ENCODE measurements around the gene TULP1. TPM values are rescaled to one million over a fixed set of nuclear protein-coding genes. Genes with fewer than 3 reads are reported as not detected.

TULP1 gene
- total RNA-seq, 4 donors from 2014 or later: not detected

DNA sequence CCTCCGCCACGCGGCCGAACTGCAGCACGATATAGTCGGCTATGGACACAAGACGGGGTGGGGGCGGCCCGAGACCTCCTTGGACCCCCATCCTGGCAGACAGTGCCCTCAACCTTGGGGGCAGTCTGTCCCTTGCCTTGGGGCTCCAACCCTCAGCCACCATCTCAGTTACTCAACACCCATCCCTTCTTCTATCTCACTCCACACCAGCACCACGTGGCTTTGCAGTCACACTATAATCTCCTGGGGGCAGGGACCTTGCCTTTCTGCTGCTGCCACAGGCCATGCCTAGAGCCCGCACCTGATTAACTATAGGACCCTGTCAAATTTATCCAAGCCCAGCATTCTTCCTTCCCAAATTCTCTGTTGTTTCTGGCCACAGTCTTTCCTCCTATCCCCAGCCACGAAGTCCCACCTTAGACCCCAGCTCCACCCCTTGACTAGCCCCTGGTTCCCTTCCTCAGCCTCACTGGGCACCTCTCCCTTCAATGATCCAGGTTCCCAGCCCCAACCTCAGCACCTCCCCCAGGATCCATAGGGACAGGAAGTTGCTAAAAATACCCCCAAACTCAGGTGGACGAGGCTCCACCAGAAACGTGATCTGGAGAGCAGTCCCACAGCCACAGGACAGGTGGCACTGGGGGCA is 14.2 kb downstream of the TULP1 start:
- H3K9me3 ChIP-seq: no peaks in the 10 kb centered on the region
- H3K4me3 ChIP-seq (replicated peaks in 1 of 3): no peak overlapping the region
- TF ChIP-seq POLR2A (IDR thresholded peaks at IDR 0.05): no peak
- TF ChIP-seq, protein P1, sequence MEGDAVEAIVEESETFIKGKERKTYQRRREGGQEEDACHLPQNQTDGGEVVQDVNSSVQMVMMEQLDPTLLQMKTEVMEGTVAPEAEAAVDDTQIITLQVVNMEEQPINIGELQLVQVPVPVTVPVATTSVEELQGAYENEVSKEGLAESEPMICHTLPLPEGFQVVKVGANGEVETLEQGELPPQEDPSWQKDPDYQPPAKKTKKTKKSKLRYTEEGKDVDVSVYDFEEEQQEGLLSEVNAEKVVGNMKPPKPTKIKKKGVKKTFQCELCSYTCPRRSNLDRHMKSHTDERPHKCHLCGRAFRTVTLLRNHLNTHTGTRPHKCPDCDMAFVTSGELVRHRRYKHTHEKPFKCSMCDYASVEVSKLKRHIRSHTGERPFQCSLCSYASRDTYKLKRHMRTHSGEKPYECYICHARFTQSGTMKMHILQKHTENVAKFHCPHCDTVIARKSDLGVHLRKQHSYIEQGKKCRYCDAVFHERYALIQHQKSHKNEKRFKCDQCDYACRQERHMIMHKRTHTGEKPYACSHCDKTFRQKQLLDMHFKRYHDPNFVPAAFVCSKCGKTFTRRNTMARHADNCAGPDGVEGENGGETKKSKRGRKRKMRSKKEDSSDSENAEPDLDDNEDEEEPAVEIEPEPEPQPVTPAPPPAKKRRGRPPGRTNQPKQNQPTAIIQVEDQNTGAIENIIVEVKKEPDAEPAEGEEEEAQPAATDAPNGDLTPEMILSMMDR (IDR thresholded peaks at IDR 0.05): no peak
- no peak overlapping the region for H3K27ac ChIP-seq
- H3K27me3 ChIP-seq: no peaks in the 10 kb centered on the region
- peaks cover 6 to 35% of the 10 kb centered on the region in 2 donors for H3K4me1 ChIP-seq
- no peaks in the 10 kb centered on the region for H3K36me3 ChIP-seq
- intact Hi-C loops (cut with DNase I): no loop called here
- WGBS, 2 donors: 53 to 59% methylated on average over 10 to 11 of the region's 14 CpGs
- DNase-seq: no peak

DNA sequence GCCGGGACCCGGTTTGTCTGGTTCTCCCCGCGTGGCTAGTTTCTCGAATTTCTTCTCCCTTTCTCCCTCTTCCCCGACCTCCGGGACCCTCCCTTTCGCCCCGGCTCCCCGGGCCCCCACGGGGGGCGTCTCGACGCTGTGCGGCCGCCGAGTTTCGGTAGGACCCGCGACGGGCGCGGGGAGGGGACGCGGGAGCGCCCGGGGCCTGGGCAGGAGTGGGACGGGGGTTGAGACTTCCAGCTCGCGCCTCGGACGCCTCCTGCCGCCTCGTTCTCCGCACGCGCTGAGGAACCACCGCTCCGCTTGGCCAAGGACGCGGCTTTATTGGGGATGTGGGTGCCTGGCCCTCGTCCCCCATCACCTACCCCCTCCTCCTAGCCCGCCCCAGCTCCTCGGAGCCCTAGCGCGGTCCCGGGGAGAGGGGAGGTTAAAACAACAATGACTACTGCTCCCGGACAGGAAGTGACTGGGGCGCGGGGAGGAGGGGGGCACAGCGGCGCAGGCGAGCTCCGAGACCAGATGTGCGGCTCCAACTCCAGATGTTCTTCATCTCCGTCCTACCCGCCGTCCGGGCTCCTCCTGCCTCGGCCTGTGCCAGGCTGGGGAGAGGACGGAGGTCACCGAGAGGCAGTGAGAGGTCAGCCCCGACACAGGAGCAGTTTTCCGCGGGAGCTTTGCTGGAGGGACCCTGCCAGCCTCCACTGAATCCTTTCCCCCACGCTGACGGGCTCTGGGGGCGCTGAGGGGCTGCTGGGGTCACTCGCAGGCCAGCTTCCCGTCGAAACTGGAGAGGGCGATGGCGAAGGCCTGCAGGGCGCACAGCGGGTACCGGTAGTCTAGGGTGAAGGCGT is 14.9 kb downstream of the TULP1 start:
- Histone ChIP-seq H3K4me3 (replicated peaks in 1 of 3) (peak overlapping the region; percentile 31 to 91 (median 63)), H3K27me3 (no peaks in the 10 kb centered on the region), H3K9me3 (no peaks in the 10 kb centered on the region), H3K36me3 (no peaks in the 10 kb centered on the region), H3K27ac (peak overlapping the region; percentile 58 to 93 (median 80)), H3K4me1 (peaks cover 6 to 40% of the 10 kb centered on the region in 2 donors)
- DNase-seq: peak; percentile 51 to 66
- 5 to 7% methylated on average over 33 to 39 of the region's 77 CpGs for WGBS, 2 donors
- intact Hi-C loops (cut with DNase I): no loop called here
- TF ChIP-seq POLR2A (IDR thresholded peaks at IDR 0.05): no peak
- TF ChIP-seq, protein P1 (IDR thresholded peaks at IDR 0.05): no peak

DNA sequence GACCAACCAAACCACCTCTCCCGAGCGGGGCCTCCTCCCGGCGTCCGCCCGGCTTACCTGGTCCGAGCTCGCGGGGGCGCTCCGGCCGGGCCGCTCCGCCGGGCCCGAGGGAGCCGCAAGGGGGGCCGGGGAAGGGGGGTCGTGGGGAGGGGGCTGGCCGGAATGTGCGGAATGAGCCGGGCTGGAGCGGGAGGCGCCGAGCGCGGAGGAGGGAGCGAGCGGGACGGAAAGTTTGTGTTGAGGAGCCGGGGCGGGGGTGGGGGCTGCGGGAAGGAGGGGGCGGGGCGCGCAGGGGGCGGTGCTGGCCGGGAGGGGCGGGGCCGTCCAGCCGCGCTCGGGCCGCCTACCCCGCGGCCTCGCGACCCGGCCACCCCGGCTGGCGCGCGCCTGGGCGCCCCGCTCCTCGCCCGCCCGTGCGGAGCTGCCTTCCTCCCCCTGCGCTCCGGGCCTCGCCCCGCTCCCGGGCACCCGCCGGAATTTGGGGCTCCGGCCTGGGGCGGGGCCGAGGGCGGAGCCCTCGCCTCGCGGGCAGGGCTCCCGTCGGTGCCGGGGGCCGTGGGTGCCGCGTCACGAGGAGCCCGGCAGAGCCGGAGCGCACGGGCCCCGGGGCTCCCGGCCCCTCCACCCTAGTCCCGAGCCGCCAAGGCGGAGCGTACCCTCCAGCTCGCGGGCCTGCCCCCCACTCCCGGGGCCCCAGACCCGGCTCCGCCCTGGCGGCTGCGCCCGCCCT is 15.7 kb downstream of the TULP1 start, which contains the start of gene TEAD3:
TSS of gene TEAD3 (minus strand) at position 239 of the 730 bp plus-strand sequence.
- Histone ChIP-seq H3K36me3 (no peaks in the 10 kb centered on the region), H3K4me1 (peaks cover 6 to 48% of the 10 kb centered on the region in 2 donors), H3K27me3 (no peaks in the 10 kb centered on the region), H3K9me3 (no peaks in the 10 kb centered on the region), H3K4me3 (replicated peaks in 1 of 3) (peak within 1 kb of the TSS; percentile 63 to 91 (median 89)), H3K27ac (peak within 1 kb of the TSS; percentile 78 to 93 (median 82))
- intact Hi-C loops (cut with DNase I): no loop called here
- WGBS, 2 donors: 0 to 1% methylated on average over 7 to 29 of the region's 98 CpGs
- DNase-seq: peak; percentile 57 to 65
- peak in 1 of 2 donors; percentile 60 for TF ChIP-seq POLR2A (IDR thresholded peaks at IDR 0.05)
- TF ChIP-seq, protein P1 (IDR thresholded peaks at IDR 0.05): no peak

DNA sequence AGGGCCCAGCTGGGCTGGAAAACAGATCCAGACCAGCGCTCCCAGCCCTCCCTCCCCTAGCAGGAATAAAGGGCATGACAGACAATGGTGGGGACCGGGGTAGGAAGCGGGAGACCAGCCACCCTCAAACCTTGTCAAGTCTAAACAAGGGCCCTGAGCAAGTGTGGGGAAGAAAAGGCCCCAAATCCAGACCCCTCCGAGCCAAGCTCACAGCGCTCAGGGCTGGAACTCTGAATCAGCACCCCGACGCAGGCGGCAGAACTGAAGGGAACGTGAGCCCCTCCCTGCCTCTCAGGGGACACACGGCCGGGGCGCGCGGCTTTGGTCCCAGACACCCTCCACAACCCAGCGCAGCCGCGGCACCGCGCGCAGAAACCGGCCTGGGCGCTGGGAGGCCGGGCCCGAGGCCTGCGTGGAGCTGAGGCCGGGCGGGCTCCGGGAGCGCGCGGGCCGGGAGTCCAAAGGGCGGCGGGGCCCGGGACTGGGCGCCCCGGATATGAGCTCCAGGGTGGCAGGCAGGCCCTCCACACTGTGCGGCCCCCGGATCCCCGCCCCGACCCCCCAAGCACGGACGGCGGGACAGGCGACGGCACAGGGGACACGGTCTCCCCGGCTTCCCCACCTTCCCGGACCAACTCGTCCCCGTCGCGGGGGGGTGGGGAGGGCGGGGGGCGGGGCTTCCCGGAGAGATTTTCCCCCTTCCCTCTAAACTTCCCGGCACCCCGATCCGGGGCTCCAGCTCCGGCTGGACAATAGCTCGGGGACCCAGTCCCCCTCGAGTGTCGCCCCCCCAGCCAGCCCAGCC is 16.5 kb downstream of the TULP1 start:
- H3K27me3 ChIP-seq: no peaks in the 10 kb centered on the region
- no peaks in the 10 kb centered on the region for H3K36me3 ChIP-seq
- peaks cover 6 to 56% of the 10 kb centered on the region in 2 donors for H3K4me1 ChIP-seq
- H3K4me3 ChIP-seq (replicated peaks in 1 of 3): peak overlapping the region; percentile 35 to 91 (median 89)
- 4 to 5% methylated on average over 13 to 15 of the region's 63 CpGs for WGBS, 2 donors
- intact Hi-C loops (cut with DNase I): no loop called here
- no peak for TF ChIP-seq POLR2A (IDR thresholded peaks at IDR 0.05)
- TF ChIP-seq, protein P1 (IDR thresholded peaks at IDR 0.05): no peak
- DNase-seq: peak; percentile 53 to 54
- no peaks in the 10 kb centered on the region for H3K9me3 ChIP-seq
- peak overlapping the region; percentile 78 to 90 (median 82) for H3K27ac ChIP-seq
